Neutrophil (primary cell): Measurements from ENCODE around the gene OPHN1.

ENCODE experiments used
- H3K27ac ChIP-seq: fragments of 200-600 bp; sonication (generic); 2 replicates; pipeline ENCODE4 v1.5.1; 2016; ENCODE audit warnings: mild to moderate bottlenecking, moderate library complexity
- H3K27me3 ChIP-seq: fragments of 200-600 bp; sonication (generic); 2 replicates; pipeline ENCODE4 v1.6.0; 2016; ENCODE audit warnings: mild to moderate bottlenecking
- H3K36me3 ChIP-seq: fragments of 200-600 bp; sonication (generic); 2 replicates; pipeline ENCODE4 v1.5.1; 2017
- H3K4me1 ChIP-seq, 2 experiments: fragments of 200-600 bp in 1 of 2; sonication (generic) in 1 of 2; 1 replicate in 1 of 2; 2 replicates in 1 of 2; pipeline versions ENCODE4 v1.5.1 to v1.6.1; 2013 to 2016; ENCODE audit warnings: low read depth in 1 of 2, low read length in 1 of 2, mild to moderate bottlenecking in 1 of 2, moderate library complexity in 1 of 2; ENCODE audit not compliant: control insufficient read depth in 1 of 2, insufficient read depth in 1 of 2
- H3K4me3 ChIP-seq, 2 experiments: fragments of 200-600 bp in 1 of 2; sonication (generic) in 1 of 2; 1 replicate in 1 of 2; 2 replicates in 1 of 2; pipeline ENCODE4 v1.5.1; 2013 to 2016; ENCODE audit warnings: low read depth in 1 of 2, low read length in 1 of 2, mild to moderate bottlenecking in 1 of 2, moderate library complexity in 1 of 2
- H3K9me3 ChIP-seq: fragments of 200-600 bp; sonication (generic); 2 replicates; pipeline ENCODE4 v1.5.1; 2016
- CTCF ChIP-seq: fragments of 200-600 bp; sonication (generic); IDR thresholded peaks from 2 replicates; pipeline ENCODE4 v1.5.1; 2016; ENCODE audit warnings: antibody characterized with exemption

Gene OPHN1, protein sequence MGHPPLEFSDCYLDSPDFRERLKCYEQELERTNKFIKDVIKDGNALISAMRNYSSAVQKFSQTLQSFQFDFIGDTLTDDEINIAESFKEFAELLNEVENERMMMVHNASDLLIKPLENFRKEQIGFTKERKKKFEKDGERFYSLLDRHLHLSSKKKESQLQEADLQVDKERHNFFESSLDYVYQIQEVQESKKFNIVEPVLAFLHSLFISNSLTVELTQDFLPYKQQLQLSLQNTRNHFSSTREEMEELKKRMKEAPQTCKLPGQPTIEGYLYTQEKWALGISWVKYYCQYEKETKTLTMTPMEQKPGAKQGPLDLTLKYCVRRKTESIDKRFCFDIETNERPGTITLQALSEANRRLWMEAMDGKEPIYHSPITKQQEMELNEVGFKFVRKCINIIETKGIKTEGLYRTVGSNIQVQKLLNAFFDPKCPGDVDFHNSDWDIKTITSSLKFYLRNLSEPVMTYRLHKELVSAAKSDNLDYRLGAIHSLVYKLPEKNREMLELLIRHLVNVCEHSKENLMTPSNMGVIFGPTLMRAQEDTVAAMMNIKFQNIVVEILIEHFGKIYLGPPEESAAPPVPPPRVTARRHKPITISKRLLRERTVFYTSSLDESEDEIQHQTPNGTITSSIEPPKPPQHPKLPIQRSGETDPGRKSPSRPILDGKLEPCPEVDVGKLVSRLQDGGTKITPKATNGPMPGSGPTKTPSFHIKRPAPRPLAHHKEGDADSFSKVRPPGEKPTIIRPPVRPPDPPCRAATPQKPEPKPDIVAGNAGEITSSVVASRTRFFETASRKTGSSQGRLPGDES

DNA sequence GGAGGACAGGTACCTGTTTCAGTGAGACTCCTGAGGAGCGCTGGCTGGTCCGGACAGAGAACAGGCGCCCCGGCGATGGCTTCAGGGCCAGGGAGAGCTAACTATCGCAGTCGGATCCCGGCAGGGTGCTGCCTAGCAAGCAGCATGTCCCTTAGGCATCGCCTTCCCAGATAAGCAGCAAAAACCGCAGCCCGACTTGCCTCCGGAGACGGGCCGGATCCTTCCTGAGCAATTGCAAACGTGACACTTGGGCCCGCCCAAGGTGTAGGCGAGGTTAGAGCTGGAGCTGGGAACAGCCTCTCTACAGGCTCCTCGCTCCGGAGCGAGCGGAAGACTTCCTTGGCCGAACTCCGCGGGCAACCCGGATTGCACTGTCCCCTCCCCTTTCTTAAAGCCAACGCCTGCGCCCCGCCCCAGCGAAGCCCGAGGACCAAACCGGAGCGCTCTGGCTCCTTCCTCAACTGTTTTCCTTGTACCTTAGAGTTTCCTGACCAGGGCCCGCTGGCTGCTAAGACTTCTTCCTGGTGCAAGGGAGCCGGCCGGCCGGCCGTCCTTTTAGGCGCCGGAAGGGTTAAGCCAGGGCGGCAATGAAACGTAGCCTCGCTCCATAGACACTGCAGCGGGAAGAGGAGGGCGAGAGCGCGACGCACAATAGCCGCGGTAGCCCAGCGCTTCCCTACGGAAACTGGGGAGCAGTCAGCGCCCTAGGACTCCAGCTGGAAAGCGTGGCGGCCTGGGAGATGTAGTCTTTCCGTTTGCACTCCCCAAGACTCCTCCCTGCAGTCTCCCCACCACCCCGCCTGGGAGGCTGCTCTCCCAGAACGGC lies at the start of gene OPHN1:
Gene OPHN1 (minus strand): TSS at position 341 of the 826 bp plus-strand sequence. CDS start 475 bp downstream, outside the sequence.
- H3K4me1 ChIP-seq, result peaks cover 6 to 7% of the 10 kb centered on the region in 2 experiments
- H3K4me3 ChIP-seq, result peak within 1 kb of the TSS; percentile 43 to 54
- H3K36me3 ChIP-seq, result no peaks in the 10 kb centered on the region
- H3K9me3 ChIP-seq, result no peaks in the 10 kb centered on the region
- no peak for TF ChIP-seq CTCF
- H3K27me3 ChIP-seq, result peaks cover 20% of the 10 kb centered on the region
- H3K27ac ChIP-seq, result no peak within 1 kb of the TSS

DNA sequence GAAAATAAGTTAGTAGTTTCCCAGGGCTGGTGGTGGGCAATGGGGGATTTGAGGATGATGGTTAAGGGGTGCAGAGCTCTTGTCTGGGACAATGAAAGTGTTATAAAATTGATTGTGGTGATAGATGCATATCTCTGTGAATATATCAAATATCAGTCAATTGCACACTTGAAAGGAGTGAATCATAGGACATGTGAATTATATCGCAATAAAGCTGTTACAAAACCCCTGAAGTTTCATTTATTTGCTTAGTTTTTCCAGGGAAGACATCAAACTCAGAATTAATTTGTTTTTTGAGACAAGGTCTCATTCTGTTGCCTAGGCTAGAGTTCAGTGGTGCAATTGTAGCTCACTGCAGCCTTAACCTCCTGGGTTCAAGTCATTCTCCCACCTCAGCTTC lies 47.7 kb upstream of the OPHN1 start:
- H3K27ac ChIP-seq, result no peak overlapping the region
- no peaks in the 10 kb centered on the region for H3K9me3 ChIP-seq
- no peaks in the 10 kb centered on the region for H3K27me3 ChIP-seq
- H3K36me3 ChIP-seq, result no peaks in the 10 kb centered on the region
- TF ChIP-seq CTCF, result no peak
- no peaks in the 10 kb centered on the region for H3K4me1 ChIP-seq
- no peak overlapping the region for H3K4me3 ChIP-seq

DNA sequence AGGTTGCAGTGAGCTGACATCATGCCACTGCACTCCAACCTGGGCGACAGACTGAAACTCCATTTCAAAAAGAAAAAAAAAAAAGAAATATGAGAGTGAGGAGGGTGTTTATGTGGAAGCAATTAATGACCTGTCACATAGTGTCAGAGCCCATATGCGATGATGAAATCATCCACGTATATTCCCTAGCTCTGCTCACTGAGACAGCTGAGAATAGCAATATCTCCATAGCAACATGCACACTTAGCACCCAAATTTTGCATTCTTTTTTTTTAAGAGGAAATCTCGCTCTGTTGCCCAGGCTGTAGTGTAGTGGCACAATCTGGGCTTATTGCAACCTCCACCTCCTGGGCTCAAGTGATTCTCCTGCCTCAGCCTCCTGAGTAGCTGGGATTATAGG lies 31.5 kb upstream of the OPHN1 start:
- no peak for TF ChIP-seq CTCF
- Histone ChIP-seq H3K27ac (no peak overlapping the region), H3K27me3 (no peaks in the 10 kb centered on the region)

DNA sequence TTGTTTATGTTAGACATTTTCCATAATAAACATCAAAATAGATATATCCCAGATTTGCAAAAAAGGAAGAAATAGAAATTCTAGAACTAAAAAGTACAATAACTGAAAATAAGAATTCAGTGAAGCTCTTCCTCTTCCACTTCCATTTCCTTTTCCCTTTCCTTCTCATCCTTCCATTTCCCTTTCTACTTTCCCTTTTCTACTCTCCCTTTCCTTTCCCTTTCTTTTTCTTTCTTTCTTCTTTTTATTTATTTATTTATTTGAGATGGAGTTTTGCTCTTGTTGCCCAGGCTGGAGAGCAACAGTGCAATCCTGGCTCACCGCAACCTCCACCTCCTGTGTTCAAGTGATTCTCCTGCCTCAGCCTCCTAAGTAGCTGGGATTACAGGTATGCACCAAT lies 30.6 kb upstream of the OPHN1 start:
- Histone ChIP-seq H3K36me3 (no peaks in the 10 kb centered on the region), H3K27me3 (no peaks in the 10 kb centered on the region), H3K9me3 (no peaks in the 10 kb centered on the region), H3K4me1 (no peaks in the 10 kb centered on the region), H3K27ac (no peak overlapping the region), H3K4me3 (no peak overlapping the region)
- no peak for TF ChIP-seq CTCF

More for the DNA sequence above, 31.5 kb upstream of the OPHN1 start:
- Histone ChIP-seq H3K36me3 (no peaks in the 10 kb centered on the region), H3K9me3 (no peaks in the 10 kb centered on the region), H3K4me1 (no peaks in the 10 kb centered on the region), H3K4me3 (no peak overlapping the region)

GRCh38 chrX:68462653-68463052 lies 29.4 kb upstream of the OPHN1 start:
- Histone ChIP-seq H3K4me1 (no peaks in the 10 kb centered on the region), H3K36me3 (no peaks in the 10 kb centered on the region), H3K27me3 (no peaks in the 10 kb centered on the region), H3K4me3 (no peak overlapping the region), H3K9me3 (no peaks in the 10 kb centered on the region), H3K27ac (no peak overlapping the region)
- TF ChIP-seq CTCF, result no peak
